ENCODE data around the gene CACNB3. TPM values are rescaled to one million over a fixed set of nuclear protein-coding genes. Genes with fewer than 3 reads are reported as not detected.
"Not testable (repeated sequence)": the region's sequence is repeated elsewhere in the genome, so short reads cannot be mapped to it uniquely, and the experiment has no call there.

The CACNB3 gene
- total and polyA plus RNA-seq, 2 experiments from 2014 or later: 23.2 to 28.6 TPM

GRCh38 chr12:48831257-48831656 is 13.0 kb downstream of the CACNB3 start:
- no peak overlapping the region for H3K4me3 ChIP-seq
- no peak overlapping the region for H2AFZ ChIP-seq
- no peaks in the 10 kb centered on the region for H3K4me1 ChIP-seq (ENCODE audit: insufficient read depth)
- DNase-seq (ENCODE audit: low spot score): no peak
- no peaks in the 10 kb centered on the region for H3K79me2 ChIP-seq
- no peaks in the 10 kb centered on the region for H3K9me3 ChIP-seq (ENCODE audit: low read depth)
- 94% methylated on average over 6 of the region's 6 CpGs for WGBS (ENCODE audit: low lambda C conversion rate, missing lambda C conversion rate)
- TF ChIP-seq EZH2 (IDR thresholded peaks at IDR 0.05; ENCODE audit: borderline replicate concordance) (no peak), EZH2phosphoT487 (IDR thresholded peaks at IDR 0.05; ENCODE audit: low read depth, severe bottlenecking, unreplicated experiment) (no peak), CTCF (IDR thresholded peaks at IDR 0.05; ENCODE audit: poor library complexity) (no peak)
- no peaks in the 10 kb centered on the region for H3K9me2 ChIP-seq (replicated peaks; ENCODE audit: insufficient read depth)
- no peaks in the 10 kb centered on the region for H4K20me1 ChIP-seq (ENCODE audit: insufficient read depth, poor library complexity, severe bottlenecking)
- H3K36me3 ChIP-seq (replicated peaks; ENCODE audit: insufficient read depth, low read depth): no peaks in the 10 kb centered on the region
- no peaks in the 10 kb centered on the region for H3K27me3 ChIP-seq
- H3K27ac ChIP-seq: no peak overlapping the region
- no peak overlapping the region for H3K4me2 ChIP-seq

- H3K27me3 ChIP-seq: no peaks in the 10 kb centered on the region
- H3K4me3 ChIP-seq: no peak overlapping the region
- H4K20me1 ChIP-seq (ENCODE audit: insufficient read depth, poor library complexity, severe bottlenecking): no peaks in the 10 kb centered on the region
- H3K9me2 ChIP-seq (replicated peaks; ENCODE audit: insufficient read depth): no peaks in the 10 kb centered on the region
- WGBS (ENCODE audit: low lambda C conversion rate, missing lambda C conversion rate): 93% methylated on average over 12 of the region's 12 CpGs
- TF ChIP-seq CTCF (IDR thresholded peaks at IDR 0.05; ENCODE audit: poor library complexity) (no peak), EZH2phosphoT487 (IDR thresholded peaks at IDR 0.05; ENCODE audit: low read depth, severe bottlenecking, unreplicated experiment) (no peak), EZH2 (IDR thresholded peaks at IDR 0.05; ENCODE audit: borderline replicate concordance) (no peak)
- no peak overlapping the region for H2AFZ ChIP-seq
- H3K4me1 ChIP-seq (ENCODE audit: insufficient read depth): no peaks in the 10 kb centered on the region
- no peaks in the 10 kb centered on the region for H3K36me3 ChIP-seq (replicated peaks; ENCODE audit: insufficient read depth, low read depth)
- DNase-seq (ENCODE audit: low spot score): no peak
- no peak overlapping the region for H3K27ac ChIP-seq
- H3K4me2 ChIP-seq: no peak overlapping the region
- no peaks in the 10 kb centered on the region for H3K79me2 ChIP-seq
- no peaks in the 10 kb centered on the region for H3K9me3 ChIP-seq (ENCODE audit: low read depth)
Observed at GRCh38 chr12:48832321-48833060, 14.2 kb downstream of the CACNB3 start.

GRCh38 chr12:48838048-48838447 is 19.8 kb downstream of the CACNB3 start:
- Histone ChIP-seq H2AFZ (no peak overlapping the region), H3K27me3 (no peaks in the 10 kb centered on the region), H3K79me2 (no peaks in the 10 kb centered on the region), H3K4me2 (no peak overlapping the region), H3K9me3 (ENCODE audit: low read depth) (no peaks in the 10 kb centered on the region), H4K20me1 (ENCODE audit: insufficient read depth, poor library complexity, severe bottlenecking) (no peaks in the 10 kb centered on the region), H3K27ac (no peak overlapping the region), H3K36me3 (replicated peaks; ENCODE audit: insufficient read depth, low read depth) (no peaks in the 10 kb centered on the region), H3K4me3 (no peak overlapping the region), H3K9me2 (replicated peaks; ENCODE audit: insufficient read depth) (no peaks in the 10 kb centered on the region), H3K4me1 (ENCODE audit: insufficient read depth) (no peaks in the 10 kb centered on the region)
- DNase-seq (ENCODE audit: low spot score): no peak
- WGBS (ENCODE audit: low lambda C conversion rate, missing lambda C conversion rate): 94% methylated on average over 4 of the region's 4 CpGs
- TF ChIP-seq CTCF (IDR thresholded peaks at IDR 0.05; ENCODE audit: poor library complexity): no peak
- no peak for TF ChIP-seq EZH2phosphoT487 (IDR thresholded peaks at IDR 0.05; ENCODE audit: low read depth, severe bottlenecking, unreplicated experiment)
- TF ChIP-seq EZH2 (IDR thresholded peaks at IDR 0.05; ENCODE audit: borderline replicate concordance): no peak

GRCh38 chr12:48842021-48842420 is 23.7 kb downstream of the CACNB3 start:
- not testable (repeated sequence) for H3K36me3 ChIP-seq (replicated peaks; ENCODE audit: insufficient read depth, low read depth); H3K27me3 ChIP-seq; H3K4me1 ChIP-seq (ENCODE audit: insufficient read depth); H3K79me2 ChIP-seq; H4K20me1 ChIP-seq (ENCODE audit: insufficient read depth, poor library complexity, severe bottlenecking); H3K4me3 ChIP-seq; H2AFZ ChIP-seq; H3K9me2 ChIP-seq (replicated peaks; ENCODE audit: insufficient read depth); H3K9me3 ChIP-seq (ENCODE audit: low read depth); H3K27ac ChIP-seq; DNase-seq (ENCODE audit: low spot score); H3K4me2 ChIP-seq
- WGBS (ENCODE audit: low lambda C conversion rate, missing lambda C conversion rate): 100% methylated on average over 5 of the region's 29 CpGs
